Activated CD8-positive, alpha-beta memory T cell treated with anti-CD3 and anti-CD28 coated beads, Interleukin-2, amount 50 U/mL, for 24 hours (primary cell): Measurements from ENCODE around the gene LDLRAD2.
"Not testable (repeated sequence)": the region's sequence is repeated elsewhere in the genome, so short reads cannot be mapped to it uniquely, and the experiment has no call there.

Experiments
- DNase-seq: peaks from one replicate; pipeline ENCODE4 v3.0.0-alpha.2; 2020; ENCODE audit errors: extremely low read depth

The LDLRAD2 gene

GRCh38 chr1:21811875-21812305 lies at the start of gene LDLRAD2:
TSS of gene LDLRAD2 (plus strand) at chr1:21812265. CDS start at chr1:21812452, 187 bp downstream.
- no peak for DNase-seq

GRCh38 chr1:21763236-21763635 lies 48.8 kb upstream of the LDLRAD2 start:
- DNase-seq = no peak

GRCh38 chr1:21763694-21764419 lies 48.2 kb upstream of the LDLRAD2 start:
- DNase-seq = no peak

- no peak for DNase-seq
Measured at GRCh38 chr1:21764615-21765423, 47.2 kb upstream of the LDLRAD2 start.

GRCh38 chr1:21766210-21766609 lies 45.9 kb upstream of the LDLRAD2 start:
- DNase-seq = no peak

GRCh38 chr1:21767106-21767505 lies 45.0 kb upstream of the LDLRAD2 start:
- not testable (repeated sequence) for DNase-seq

GRCh38 chr1:21770201-21770600 lies 41.9 kb upstream of the LDLRAD2 start:
- DNase-seq = no peak

- not testable (repeated sequence) for DNase-seq
Measured at GRCh38 chr1:21770602-21771001, 41.5 kb upstream of the LDLRAD2 start.

- not testable (repeated sequence) for DNase-seq
Measured at GRCh38 chr1:21771672-21772071, 40.4 kb upstream of the LDLRAD2 start.

GRCh38 chr1:21773585-21773984 lies 38.5 kb upstream of the LDLRAD2 start:
- no peak for DNase-seq

- DNase-seq = no peak
Measured at GRCh38 chr1:21774835-21775549, 37.1 kb upstream of the LDLRAD2 start.

GRCh38 chr1:21775550-21775914 lies 36.5 kb upstream of the LDLRAD2 start:
- no peak for DNase-seq

GRCh38 chr1:21775985-21776562 lies 36.0 kb upstream of the LDLRAD2 start:
- DNase-seq = no peak

GRCh38 chr1:21776925-21777324 lies 35.1 kb upstream of the LDLRAD2 start:
- not testable (repeated sequence) for DNase-seq

GRCh38 chr1:21778405-21778727 lies 33.7 kb upstream of the LDLRAD2 start:
- DNase-seq = no peak

- DNase-seq = no peak
Measured at GRCh38 chr1:21779613-21780521, 32.2 kb upstream of the LDLRAD2 start.

GRCh38 chr1:21781815-21782348 lies 30.2 kb upstream of the LDLRAD2 start:
- no peak for DNase-seq

- no peak for DNase-seq
Measured at GRCh38 chr1:21782349-21782867, 29.7 kb upstream of the LDLRAD2 start.

- peak; percentile 91 for DNase-seq
Measured at GRCh38 chr1:21782868-21783678, 29.0 kb upstream of the LDLRAD2 start, which contains the start of gene USP48. TSS of gene USP48 (minus strand) at chr1:21783149. CDS start at chr1:21782957, 192 bp downstream.
